GM12873 (cell line): ENCODE data around the gene CLUH.

Experiments
- TF ChIP-seq, protein P1 (sequence below): IDR thresholded peaks from 2 replicates; pipeline ENCODE4 v1.5.1; 2012; ENCODE audit warnings: low read depth, mild to moderate bottlenecking, moderate library complexity, low read length, control low read depth; ENCODE audit not compliant: insufficient read depth; ENCODE audit errors: missing control alignments

The CLUH gene

GRCh38 chr17:2685696-2686095, 25.9 kb downstream of the CLUH start:
- TF ChIP-seq, protein P1, sequence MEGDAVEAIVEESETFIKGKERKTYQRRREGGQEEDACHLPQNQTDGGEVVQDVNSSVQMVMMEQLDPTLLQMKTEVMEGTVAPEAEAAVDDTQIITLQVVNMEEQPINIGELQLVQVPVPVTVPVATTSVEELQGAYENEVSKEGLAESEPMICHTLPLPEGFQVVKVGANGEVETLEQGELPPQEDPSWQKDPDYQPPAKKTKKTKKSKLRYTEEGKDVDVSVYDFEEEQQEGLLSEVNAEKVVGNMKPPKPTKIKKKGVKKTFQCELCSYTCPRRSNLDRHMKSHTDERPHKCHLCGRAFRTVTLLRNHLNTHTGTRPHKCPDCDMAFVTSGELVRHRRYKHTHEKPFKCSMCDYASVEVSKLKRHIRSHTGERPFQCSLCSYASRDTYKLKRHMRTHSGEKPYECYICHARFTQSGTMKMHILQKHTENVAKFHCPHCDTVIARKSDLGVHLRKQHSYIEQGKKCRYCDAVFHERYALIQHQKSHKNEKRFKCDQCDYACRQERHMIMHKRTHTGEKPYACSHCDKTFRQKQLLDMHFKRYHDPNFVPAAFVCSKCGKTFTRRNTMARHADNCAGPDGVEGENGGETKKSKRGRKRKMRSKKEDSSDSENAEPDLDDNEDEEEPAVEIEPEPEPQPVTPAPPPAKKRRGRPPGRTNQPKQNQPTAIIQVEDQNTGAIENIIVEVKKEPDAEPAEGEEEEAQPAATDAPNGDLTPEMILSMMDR = no peak

- TF ChIP-seq, protein P1 = no peak
Observed at GRCh38 chr17:2684549-2684948, 27.0 kb downstream of the CLUH start.

DNA sequence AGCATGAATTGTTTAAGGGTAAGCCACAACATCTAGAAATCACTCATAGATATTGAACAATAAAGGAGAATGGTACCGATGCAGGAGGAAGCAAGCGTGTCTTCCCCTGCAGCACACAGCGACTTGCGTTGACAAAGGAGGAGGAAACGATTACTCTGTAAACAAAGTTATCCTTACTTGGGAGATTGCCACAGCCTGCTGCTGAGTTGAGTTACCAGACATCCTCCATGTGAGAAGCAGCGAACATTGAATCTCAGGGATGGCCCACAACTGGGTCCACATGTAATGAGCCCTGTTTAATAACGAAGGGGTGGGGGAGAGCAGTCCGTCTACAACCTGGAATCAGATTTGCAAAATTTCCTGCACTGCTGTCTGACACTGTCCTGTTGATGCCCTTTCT, 27.7 kb downstream of the CLUH start:
- TF ChIP-seq, protein P1 = no peak

GRCh38 chr17:2682176-2682938, 29.2 kb downstream of the CLUH start:
- TF ChIP-seq, protein P1 = no peak

GRCh38 chr17:2681650-2682049, 29.9 kb downstream of the CLUH start:
- TF ChIP-seq, protein P1 = no peak

GRCh38 chr17:2680961-2681360, 30.6 kb downstream of the CLUH start:
- TF ChIP-seq, protein P1 = no peak

GRCh38 chr17:2672026-2672425, 39.5 kb downstream of the CLUH start:
- TF ChIP-seq, protein P1 = no peak
